ENCODE measurements around the gene CFAP251. TPM values are rescaled to one million over a fixed set of nuclear protein-coding genes. Genes with fewer than 3 reads are reported as not detected.

Gene CFAP251
- total and polyA plus RNA-seq, 2 of the 13 experiments (the other 11 are each of a cell fraction or from before 2014, with no cell fraction given): 0.30 to 0.42 TPM

GRCh38 chr12:121888478-121889273 is 29.7 kb upstream of the CFAP251 start, which contains the start of gene PSMD9 (continued):
- peak; percentile 63; the same call in 1 of the 2 replicates for TF ChIP-seq DRAP1 (CRISPR knock-in tag; IDR thresholded peaks at IDR 0.05)
- TF ChIP-seq KDM1A (CRISPR knock-in tag; IDR thresholded peaks at IDR 0.05): peak; percentile 94
- peak; percentile 97 for TF ChIP-seq ZMYM4 (CRISPR knock-in tag; IDR thresholded peaks at IDR 0.05)
- TF ChIP-seq YY1 (IDR thresholded peaks at IDR 0.05; ENCODE audit: insufficient read depth, insufficient replicate concordance, low read depth, low read length): peak; percentile 83
- TF ChIP-seq RBM39 (IDR thresholded peaks at IDR 0.05; ENCODE audit: low read depth, low read length, poor library complexity, severe bottlenecking): peak; percentile 97
- peak; percentile 78 for TF ChIP-seq PHF5A (CRISPR knock-in tag; IDR thresholded peaks at IDR 0.05; ENCODE audit: low read depth, unreplicated experiment)
- peak; percentile 67 for TF ChIP-seq ZNF629 (CRISPR knock-in tag; conservative IDR thresholded peaks at IDR 0.05)
- peak; percentile 96 for TF ChIP-seq SALL1 (CRISPR knock-in tag; IDR thresholded peaks at IDR 0.05)
- TF ChIP-seq ZNF335 (CRISPR knock-in tag; IDR thresholded peaks at IDR 0.05): peak; percentile 70; the same call in 1 of the 2 replicates
- peak; percentile 98 for TF ChIP-seq GABPA (IDR thresholded peaks at IDR 0.05; ENCODE audit: low read depth, low read length)
- peak; percentile 98 for TF ChIP-seq GABPA (CRISPR knock-in tag; IDR thresholded peaks at IDR 0.05; ENCODE audit: low read depth)
- TF ChIP-seq GATA4 (IDR thresholded peaks at IDR 0.05; ENCODE audit: borderline replicate concordance, low read depth): peak; percentile 46; the same call in 1 of the 2 replicates
- TF ChIP-seq MAZ (IDR thresholded peaks at IDR 0.05; ENCODE audit: borderline replicate concordance, low read depth, low read length): no peak
- TF ChIP-seq MAZ (CRISPR knock-in tag; IDR thresholded peaks at IDR 0.05; ENCODE audit: low read depth): peak; percentile 92
- no peak for TF ChIP-seq ZNF672 (CRISPR knock-in tag; IDR thresholded peaks at IDR 0.05)
- TF ChIP-seq ZNF362 (CRISPR knock-in tag; IDR thresholded peaks at IDR 0.05; ENCODE audit: borderline replicate concordance): peak; percentile 79; the same call in 1 of the 2 replicates
- 0 out of 2 replicates have a peak, but pooled peaks have one; percentile 82 for TF ChIP-seq FOXO4 (CRISPR knock-in tag; conservative IDR thresholded peaks at IDR 0.05)
- TF ChIP-seq ZBTB4 (CRISPR knock-in tag; IDR thresholded peaks at IDR 0.05; ENCODE audit: borderline replicate concordance): peak; percentile 97; the same call in 1 of the 2 replicates
- peak; percentile 96 for TF ChIP-seq ZNF883 (CRISPR knock-in tag; IDR thresholded peaks at IDR 0.05; ENCODE audit: not compliant biosample characterization)
